HS-5 (cell line): ENCODE results near the gene PIGM.

Experiments
- DNase-seq: peaks from one replicate; pipeline ENCODE4 v3.0.0-alpha.2; 2012; ENCODE audit warnings: low read depth

Gene PIGM

DNA sequence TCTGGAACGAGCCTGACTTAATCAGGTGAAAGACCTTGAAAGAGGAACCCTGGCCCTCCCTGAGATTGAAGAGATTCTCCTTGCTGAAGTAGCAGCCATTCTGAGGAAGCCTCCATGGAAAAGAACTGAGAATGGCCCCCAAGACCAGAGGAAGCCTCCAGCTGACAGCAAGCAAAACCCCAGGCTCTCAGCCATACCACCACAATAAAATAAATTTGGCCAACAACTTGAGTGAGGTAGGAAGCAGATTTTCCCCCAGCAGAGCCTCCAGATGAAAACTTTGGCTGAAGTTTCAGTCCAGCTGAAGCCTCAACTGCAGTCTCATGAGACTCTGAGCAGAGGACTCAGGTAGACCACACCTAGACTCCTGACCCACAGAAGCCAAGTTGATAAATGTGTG, 43.8 kb downstream of the PIGM start:
- DNase-seq = no peak

GRCh38 chr1:159987186-159987585, 44.6 kb downstream of the PIGM start:
- no peak for DNase-seq

- no peak for DNase-seq
These were observed 45.3 kb downstream of the PIGM start for GRCh38 chr1:159986531-159986930.

DNA sequence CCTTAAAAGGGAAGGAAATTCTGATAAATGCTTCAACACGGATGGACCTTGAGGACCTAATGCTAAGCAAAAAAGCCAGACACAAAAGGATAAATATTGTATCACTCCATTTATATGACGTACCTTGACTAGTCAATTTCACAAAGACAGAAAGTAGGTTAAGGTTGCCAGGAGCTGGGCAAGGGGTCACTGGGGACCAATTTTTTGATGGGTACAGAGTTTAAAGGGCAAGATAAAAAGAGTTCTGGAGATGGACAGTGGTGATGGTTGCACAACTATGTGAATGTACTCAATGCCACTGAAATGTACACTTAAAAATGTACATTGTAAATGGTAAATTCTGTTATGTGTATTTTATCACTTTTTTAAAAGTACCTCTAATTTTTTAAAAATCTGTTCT, 45.7 kb downstream of the PIGM start:
- no peak for DNase-seq

DNA sequence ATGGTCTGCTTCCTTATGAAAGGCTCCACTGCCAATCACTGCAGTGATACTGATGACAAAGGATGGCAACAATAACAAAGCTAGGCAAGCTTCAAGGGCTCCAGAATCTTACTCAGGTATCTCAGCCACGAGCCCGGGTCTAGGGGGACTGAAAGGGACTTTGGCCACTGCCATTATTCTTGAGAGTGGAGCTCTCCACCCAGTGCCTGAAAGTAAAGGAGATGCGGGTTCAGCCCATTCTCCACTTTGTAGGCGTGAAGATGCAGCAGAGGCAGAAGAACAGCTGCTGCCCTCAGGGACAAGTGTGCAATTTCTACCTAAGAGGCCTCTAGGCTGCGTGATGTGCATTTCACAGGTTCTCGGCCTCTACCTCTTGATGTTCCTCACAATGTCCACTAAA, 46.3 kb downstream of the PIGM start:
- no peak for DNase-seq

DNA sequence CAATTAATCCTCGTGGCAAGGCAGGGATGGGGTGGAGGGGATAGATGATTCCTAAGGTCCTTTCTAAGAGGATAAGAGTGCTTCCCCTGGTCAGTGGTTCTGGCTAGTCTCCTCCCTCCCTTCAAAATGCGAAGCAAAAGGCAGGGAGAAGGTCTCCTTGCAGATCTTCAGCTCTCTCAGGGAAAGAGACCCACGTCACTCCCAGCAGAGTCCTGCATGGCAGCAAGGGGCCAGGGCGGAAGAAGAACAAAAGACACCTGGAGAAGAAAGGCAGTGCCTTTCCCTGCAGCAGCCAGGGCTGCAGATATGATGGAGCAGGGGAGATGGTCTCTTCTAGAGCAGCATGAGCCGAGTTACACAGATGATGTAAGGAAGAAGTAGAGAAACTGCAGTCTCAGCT, 48.1 kb downstream of the PIGM start:
- DNase-seq = no peak

GRCh38 chr1:159982280-159982679, 49.5 kb downstream of the PIGM start:
- DNase-seq = no peak

DNA sequence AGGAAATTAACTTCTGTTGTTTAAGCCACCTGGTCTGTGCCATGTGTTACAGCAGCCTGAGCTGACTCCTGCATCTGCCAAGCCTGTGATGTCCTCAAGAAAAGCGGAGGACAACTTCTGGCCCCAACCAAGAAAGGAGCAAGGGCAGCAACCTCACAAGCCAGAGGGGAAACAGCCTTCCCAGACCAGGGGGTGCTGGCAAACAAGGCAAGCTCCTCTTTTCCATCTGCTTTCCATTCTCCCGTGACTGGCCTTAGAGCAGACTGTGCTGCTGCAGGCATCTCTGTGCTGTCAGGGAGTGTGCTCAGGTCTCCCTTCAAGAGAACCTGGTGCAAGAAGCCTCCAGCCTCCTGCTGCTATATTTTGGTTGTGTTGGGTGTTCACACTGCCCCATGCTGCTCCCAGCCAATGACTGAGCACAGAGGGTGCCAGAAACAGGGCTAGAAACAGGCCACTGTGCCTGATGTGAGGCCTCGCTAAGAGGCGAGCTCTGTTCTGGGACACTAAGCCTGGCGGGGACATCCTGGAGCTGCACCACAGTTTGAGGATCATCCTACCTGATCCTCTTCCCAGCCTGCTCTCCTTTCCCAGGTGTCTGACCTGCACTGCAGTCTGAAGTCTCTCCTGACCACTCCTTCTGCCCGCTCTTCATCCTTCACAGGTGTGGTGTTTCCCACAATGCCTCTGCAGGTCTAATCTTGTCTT, 50.3 kb downstream of the PIGM start:
- DNase-seq = no peak

DNA sequence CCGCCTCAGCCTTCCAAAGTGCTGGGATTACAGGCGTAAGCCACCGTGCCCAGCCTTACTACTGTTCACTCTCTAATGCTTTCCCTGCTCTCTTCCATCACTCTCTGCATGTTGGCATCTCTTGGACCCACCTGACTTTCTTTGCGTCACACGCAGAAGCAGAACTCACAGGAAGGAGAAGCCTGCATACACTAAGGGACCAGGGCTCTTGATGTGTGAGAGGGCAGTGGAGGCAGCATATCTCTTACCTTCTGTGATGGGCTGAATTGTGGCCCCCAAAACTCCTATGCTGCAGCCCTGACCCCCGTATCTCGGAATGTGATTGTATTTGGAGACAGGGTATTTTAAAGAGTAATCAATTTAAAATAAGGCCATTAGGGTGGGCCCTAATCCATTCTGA, 51.0 kb downstream of the PIGM start:
- DNase-seq = no peak

- DNase-seq = no peak
These were observed 51.7 kb downstream of the PIGM start for GRCh38 chr1:159980076-159980475.

- DNase-seq = no peak
These were observed 52.5 kb downstream of the PIGM start for GRCh38 chr1:159979257-159979656.

DNA sequence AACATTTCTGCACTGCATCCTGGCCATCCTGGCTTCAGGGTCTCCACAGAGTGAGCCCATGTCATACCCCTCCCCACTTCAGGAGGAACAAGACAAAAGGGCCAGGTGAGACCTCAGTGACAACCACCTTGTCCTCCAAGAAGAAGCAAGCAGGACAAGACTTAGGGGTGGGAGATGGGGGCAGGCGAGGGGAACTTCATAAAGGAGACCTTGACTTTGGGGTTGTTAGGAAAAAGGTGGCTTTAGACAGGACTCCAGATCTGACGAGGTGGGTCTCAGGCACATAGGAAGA, 53.7 kb downstream of the PIGM start:
- DNase-seq = no peak

- DNase-seq = no peak
These were observed 54.3 kb downstream of the PIGM start for GRCh38 chr1:159977364-159978106.
